Muscle of leg (tissue), 11 donors: ENCODE measurements around the gene TMEM214. TPM values are rescaled to one million over a fixed set of nuclear protein-coding genes. Genes with fewer than 3 reads are reported as not detected.

Source experiments
- DNase-seq: peaks from one replicate; pipeline ENCODE4 v3.0.0; 2013
- H3K27ac ChIP-seq: one replicate; pipeline ENCODE4 v1.5.1; 2013; ENCODE audit warnings: mild to moderate bottlenecking, low read length, control low read depth
- H3K27me3 ChIP-seq: one replicate; pipeline ENCODE4 v1.6.1; 2013; ENCODE audit warnings: low read length; ENCODE audit not compliant: control insufficient read depth, insufficient read depth
- H3K36me3 ChIP-seq: one replicate; pipeline ENCODE4 v1.6.1; 2013; ENCODE audit warnings: low read length; ENCODE audit not compliant: control insufficient read depth, insufficient read depth
- H3K4me1 ChIP-seq: one replicate; pipeline ENCODE4 v1.6.1; 2013; ENCODE audit warnings: low read length; ENCODE audit not compliant: control insufficient read depth, insufficient read depth
- H3K4me3 ChIP-seq: one replicate; pipeline ENCODE4 v1.5.1; 2013; ENCODE audit warnings: low read length, control low read depth
- H3K9me3 ChIP-seq: replicated peaks from 2 replicates; pipeline ENCODE4 v1.6.1; 2013; ENCODE audit warnings: low read depth, low read length; ENCODE audit not compliant: control insufficient read depth
- WGBS: methylation state at CpG from one replicate; pipeline ENCODE4 v1.1.5; 2013; ENCODE audit warnings: missing lambda C conversion rate; ENCODE audit not compliant: insufficient coverage; 5-methylcytosine and 5-hydroxymethylcytosine counted together
- polyA plus RNA-seq, 8 donors: library from polyadenylated mRNA; unstranded; fragments of 120-200 nt; gene quantifications; one replicate each; pipeline versions ENCODE4 v1.2.1 to v1.2.3, GENCODE V29; 2013; ENCODE audit warnings: inconsistent platforms in 1 of 8, low replicate concordance in 1 of 8; ENCODE audit not compliant: insufficient read length in 8 of 8, insufficient read depth in 1 of 8
- total RNA-seq: library from RNA; stranded (reverse); fragments of 120-200 nt; gene quantifications from one replicate; pipeline ENCODE4 v1.2.4, GENCODE V29; 2013

The TMEM214 gene
- total and polyA plus RNA-seq, 9 donors: 31.3 to 78.4 (median 69.1) TPM

GRCh38 chr2:27050281-27050995, 17.7 kb downstream of the TMEM214 start:
- H3K27me3 ChIP-seq: no peaks in the 10 kb centered on the region
- peak overlapping the region; percentile 97 for H3K27ac ChIP-seq
- no peaks in the 10 kb centered on the region for H3K9me3 ChIP-seq
- WGBS: 0% methylated on average over 39 of the region's 48 CpGs
- H3K4me1 ChIP-seq: peaks cover 13% of the 10 kb centered on the region
- peaks cover 27% of the 10 kb centered on the region for H3K36me3 ChIP-seq
- peak; percentile 98 for DNase-seq
- H3K4me3 ChIP-seq: peak overlapping the region; percentile 89

- Histone ChIP-seq H3K9me3 (no peaks in the 10 kb centered on the region), H3K4me3 (peak within 1 kb of the TSS; percentile 89), H3K27me3 (no peaks in the 10 kb centered on the region), H3K4me1 (peaks cover 13% of the 10 kb centered on the region), H3K36me3 (peaks cover 35% of the 10 kb centered on the region), H3K27ac (peak within 1 kb of the TSS; percentile 97)
- under 1% methylated on average over 66 of the region's 67 CpGs for WGBS
- DNase-seq: peak; percentile 97
Measured at GRCh38 chr2:27050996-27051901, 18.5 kb downstream of the TMEM214 start, which contains the start of gene AGBL5. Gene AGBL5 (plus strand): TSS chr2:27051668. CDS start chr2:27052959, 1,291 bp downstream.

GRCh38 chr2:27051902-27052645, 19.3 kb downstream of the TMEM214 start:
- no peak for DNase-seq
- peaks cover 13% of the 10 kb centered on the region for H3K4me1 ChIP-seq
- no peaks in the 10 kb centered on the region for H3K9me3 ChIP-seq
- no peaks in the 10 kb centered on the region for H3K27me3 ChIP-seq
- 0% methylated on average over 19 of the region's 24 CpGs for WGBS
- peaks cover 44% of the 10 kb centered on the region for H3K36me3 ChIP-seq
- peak overlapping the region; percentile 97 for H3K27ac ChIP-seq
- H3K4me3 ChIP-seq: peak overlapping the region; percentile 89

- Histone ChIP-seq H3K36me3 (peaks cover 55% of the 10 kb centered on the region), H3K9me3 (no peaks in the 10 kb centered on the region), H3K27ac (no peak overlapping the region), H3K4me3 (no peak overlapping the region), H3K4me1 (peaks cover 13% of the 10 kb centered on the region), H3K27me3 (no peaks in the 10 kb centered on the region)
- no peak for DNase-seq
- 88% methylated on average over 11 of the region's 11 CpGs for WGBS
Measured at GRCh38 chr2:27053321-27053720, 20.6 kb downstream of the TMEM214 start.

GRCh38 chr2:27053776-27054175, 21.0 kb downstream of the TMEM214 start:
- no peak overlapping the region for H3K27ac ChIP-seq
- peaks cover 59% of the 10 kb centered on the region for H3K36me3 ChIP-seq
- no peaks in the 10 kb centered on the region for H3K9me3 ChIP-seq
- no peak overlapping the region for H3K4me3 ChIP-seq
- H3K4me1 ChIP-seq: peaks cover 13% of the 10 kb centered on the region
- H3K27me3 ChIP-seq: no peaks in the 10 kb centered on the region
- no peak for DNase-seq
- 88% methylated on average over 8 of the region's 8 CpGs for WGBS

- no peak for DNase-seq
Measured at GRCh38 chr2:27054721-27055120, 22.0 kb downstream of the TMEM214 start.

GRCh38 chr2:27057184-27057583, 24.4 kb downstream of the TMEM214 start:
- Histone ChIP-seq H3K36me3 (peaks cover 78% of the 10 kb centered on the region), H3K4me3 (no peak overlapping the region), H3K27ac (no peak overlapping the region), H3K4me1 (peaks cover 2% of the 10 kb centered on the region), H3K9me3 (no peaks in the 10 kb centered on the region), H3K27me3 (no peaks in the 10 kb centered on the region)
- 100% methylated on average over 1 of the region's 6 CpGs for WGBS
- DNase-seq: no peak

More at GRCh38 chr2:27054721-27055120, 22.0 kb downstream of the TMEM214 start:
- Histone ChIP-seq H3K27ac (no peak overlapping the region), H3K9me3 (no peaks in the 10 kb centered on the region), H3K27me3 (no peaks in the 10 kb centered on the region), H3K4me1 (peaks cover 7% of the 10 kb centered on the region), H3K36me3 (peaks cover 68% of the 10 kb centered on the region), H3K4me3 (no peak overlapping the region)
- WGBS: 97% methylated on average over 8 of the region's 11 CpGs

- Histone ChIP-seq H3K27me3 (no peaks in the 10 kb centered on the region), H3K9me3 (no peaks in the 10 kb centered on the region), H3K27ac (no peak overlapping the region), H3K4me1 (no peaks in the 10 kb centered on the region), H3K4me3 (no peak overlapping the region), H3K36me3 (peaks cover 73% of the 10 kb centered on the region)
- WGBS: 85% methylated on average over 8 of the region's 10 CpGs
- DNase-seq: no peak
Measured at GRCh38 chr2:27058210-27058609, 25.4 kb downstream of the TMEM214 start.

GRCh38 chr2:27059141-27059820, 26.5 kb downstream of the TMEM214 start:
- Histone ChIP-seq H3K27ac (no peak overlapping the region), H3K4me3 (no peak overlapping the region), H3K27me3 (no peaks in the 10 kb centered on the region), H3K4me1 (no peaks in the 10 kb centered on the region), H3K9me3 (no peaks in the 10 kb centered on the region), H3K36me3 (peaks cover 63% of the 10 kb centered on the region)
- WGBS: 84% methylated on average over 14 of the region's 15 CpGs
- DNase-seq: no peak
